NB4 (cell line): ENCODE measurements around the gene SH3YL1.

Experiments
- CTCF ChIP-seq: IDR thresholded peaks from one replicate; pipeline ENCODE4 v1.5.1; 2012; ENCODE audit warnings: low read depth, low read length
- MAX ChIP-seq: IDR thresholded peaks from 2 replicates; pipeline ENCODE4 v1.6.1; 2011; ENCODE audit warnings: low read depth, low read length
- MYC ChIP-seq: IDR thresholded peaks from 2 replicates; pipeline ENCODE4 v1.6.1; 2011; ENCODE audit warnings: low read depth, low read length
- POLR2A ChIP-seq: IDR thresholded peaks from 2 replicates; pipeline ENCODE4 v1.6.1; 2011; ENCODE audit warnings: mild to moderate bottlenecking; ENCODE audit not compliant: insufficient read length; ENCODE audit errors: extremely low read depth

GRCh38 chr2:259789-260331 lies 4.0 kb downstream of the SH3YL1 start:
- TF ChIP-seq CTCF (no peak), POLR2A (no peak), MAX (no peak), MYC (no peak)
